Activated B cell treated with CpG ODN at 0.5 μM for 24 hours (primary cell): ENCODE measurements around the gene MED13L. TPM values are rescaled to one million over a fixed set of nuclear protein-coding genes. Genes with fewer than 3 reads are reported as not detected.

ENCODE experiments used
- ATAC-seq: fragments of 200-7000 bp; cut with Tn5 transposase; one replicate; pipeline ENCODE4 v1.10.0; 2021; ENCODE audit warnings: low read depth, mild to moderate bottlenecking, moderate library complexity
- CTCF ChIA-PET: fragments of 350-600 bp; sonication (Branson Sonifier 250); formaldehyde crosslinking; loops from one replicate; lab custom pipeline; 2021; ENCODE audit warnings: antibody characterized with exemption; lab: Charles Lee
- POLR2A ChIA-PET: fragments of 350-600 bp; sonication (Branson Sonifier 250); formaldehyde crosslinking; loops from one replicate; lab custom pipeline; 2021; ENCODE audit warnings: antibody characterized with exemption; lab: Charles Lee
- DNase-seq: peaks from one replicate; pipeline ENCODE4 v3.0.0; 2022
- H3K27ac Mint-ChIP-seq: one replicate; pipeline ENCODE4 v1.8.0; 2020; ENCODE audit warnings: mixed read lengths
- H3K27me3 Mint-ChIP-seq: one replicate; pipeline ENCODE4 v1.8.0; 2021; ENCODE audit warnings: mixed read lengths
- H3K36me3 Mint-ChIP-seq: one replicate; pipeline ENCODE4 v1.8.0; 2021; ENCODE audit warnings: low read depth, mixed read lengths
- H3K4me1 Mint-ChIP-seq: one replicate; pipeline ENCODE4 v1.8.0; 2021; ENCODE audit warnings: mixed read lengths
- H3K4me3 Mint-ChIP-seq: one replicate; pipeline ENCODE4 v1.8.0; 2020; ENCODE audit warnings: mild to moderate bottlenecking, mixed read lengths
- H3K9me3 Mint-ChIP-seq: one replicate; pipeline ENCODE4 v1.8.0; 2020; ENCODE audit warnings: mixed read lengths
- intact Hi-C: fragments of 100-400 bp; cut with micrococcal nuclease; formaldehyde crosslinking; loops from one replicate; pipeline ENCODE4 v1.15.1; 2024
- total RNA-seq: library from RNA; stranded (reverse); gene quantifications from 2 replicates; pipeline ENCODE4 v1.2.3, GENCODE V29; 2022
- TF ChIP-seq, protein P1 (sequence below): fragments of 200-600 bp; IDR thresholded peaks from one replicate; pipeline ENCODE4 v1.8.0; 2022; ENCODE audit warnings: antibody characterized with exemption, mild to moderate bottlenecking

Gene MED13L
- total RNA-seq, 1 donor from 2014 or later: 183 TPM

- ChIA-PET CTCF (no interaction called here), POLR2A (no interaction called here)
- H3K27ac Mint-ChIP-seq: no peak overlapping the region
- peaks cover 2% of the 10 kb centered on the region for H3K4me1 Mint-ChIP-seq
- ATAC-seq: no peak
- intact Hi-C loops: no loop called here
- H3K27me3 Mint-ChIP-seq: peaks cover 41% of the 10 kb centered on the region
- no peak for DNase-seq
- no peaks in the 10 kb centered on the region for H3K36me3 Mint-ChIP-seq
- H3K9me3 Mint-ChIP-seq: no peaks in the 10 kb centered on the region
- TF ChIP-seq, protein P1, sequence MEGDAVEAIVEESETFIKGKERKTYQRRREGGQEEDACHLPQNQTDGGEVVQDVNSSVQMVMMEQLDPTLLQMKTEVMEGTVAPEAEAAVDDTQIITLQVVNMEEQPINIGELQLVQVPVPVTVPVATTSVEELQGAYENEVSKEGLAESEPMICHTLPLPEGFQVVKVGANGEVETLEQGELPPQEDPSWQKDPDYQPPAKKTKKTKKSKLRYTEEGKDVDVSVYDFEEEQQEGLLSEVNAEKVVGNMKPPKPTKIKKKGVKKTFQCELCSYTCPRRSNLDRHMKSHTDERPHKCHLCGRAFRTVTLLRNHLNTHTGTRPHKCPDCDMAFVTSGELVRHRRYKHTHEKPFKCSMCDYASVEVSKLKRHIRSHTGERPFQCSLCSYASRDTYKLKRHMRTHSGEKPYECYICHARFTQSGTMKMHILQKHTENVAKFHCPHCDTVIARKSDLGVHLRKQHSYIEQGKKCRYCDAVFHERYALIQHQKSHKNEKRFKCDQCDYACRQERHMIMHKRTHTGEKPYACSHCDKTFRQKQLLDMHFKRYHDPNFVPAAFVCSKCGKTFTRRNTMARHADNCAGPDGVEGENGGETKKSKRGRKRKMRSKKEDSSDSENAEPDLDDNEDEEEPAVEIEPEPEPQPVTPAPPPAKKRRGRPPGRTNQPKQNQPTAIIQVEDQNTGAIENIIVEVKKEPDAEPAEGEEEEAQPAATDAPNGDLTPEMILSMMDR: no peak
- H3K4me3 Mint-ChIP-seq: no peak overlapping the region
These were observed 363.4 kb downstream of the MED13L start for GRCh38 chr12:115914122-115914521.

DNA sequence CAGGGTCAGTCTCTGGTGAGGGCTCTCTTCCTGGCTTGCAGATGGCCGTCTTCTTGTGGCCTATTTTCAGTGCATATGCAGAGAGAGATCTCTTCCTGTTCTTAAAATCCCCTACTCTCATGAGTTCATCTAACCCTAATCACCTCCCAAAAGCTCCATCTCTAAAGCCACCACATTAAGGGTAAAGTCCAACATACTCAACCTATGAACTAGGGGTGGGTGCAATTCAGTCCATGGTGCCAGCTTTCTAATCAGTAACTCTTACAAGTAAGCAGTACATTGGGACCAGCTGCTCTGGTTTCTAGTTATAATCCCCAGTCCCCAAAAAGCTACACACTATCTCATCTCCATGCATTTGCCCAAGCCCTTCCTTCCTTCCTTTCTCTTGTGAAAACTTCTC, 365.1 kb downstream of the MED13L start:
- H3K27me3 Mint-ChIP-seq: peaks cover 28% of the 10 kb centered on the region
- peaks cover 2% of the 10 kb centered on the region for H3K4me1 Mint-ChIP-seq
- H3K9me3 Mint-ChIP-seq: no peaks in the 10 kb centered on the region
- POLR2A ChIA-PET: no interaction called here
- TF ChIP-seq, protein P1: no peak
- H3K27ac Mint-ChIP-seq: no peak overlapping the region
- intact Hi-C loops: no loop called here
- DNase-seq: no peak
- H3K36me3 Mint-ChIP-seq: no peaks in the 10 kb centered on the region
- CTCF ChIA-PET: no interaction called here
- no peak for ATAC-seq
- no peak overlapping the region for H3K4me3 Mint-ChIP-seq

GRCh38 chr12:115911360-115911759, 366.1 kb downstream of the MED13L start:
- DNase-seq (no peak), ATAC-seq (no peak)
- H3K27me3 Mint-ChIP-seq: peaks cover 23% of the 10 kb centered on the region
- TF ChIP-seq, protein P1: no peak
- H3K9me3 Mint-ChIP-seq: no peaks in the 10 kb centered on the region
- H3K4me1 Mint-ChIP-seq: no peaks in the 10 kb centered on the region
- intact Hi-C loops: no loop called here
- no peak overlapping the region for H3K4me3 Mint-ChIP-seq
- CTCF ChIA-PET: no interaction called here
- POLR2A ChIA-PET: no interaction called here
- no peaks in the 10 kb centered on the region for H3K36me3 Mint-ChIP-seq
- H3K27ac Mint-ChIP-seq: no peak overlapping the region

GRCh38 chr12:115910057-115910456, 367.4 kb downstream of the MED13L start:
- CTCF ChIA-PET: no interaction called here
- TF ChIP-seq, protein P1: no peak
- intact Hi-C loops: no loop called here
- H3K27ac Mint-ChIP-seq: no peak overlapping the region
- POLR2A ChIA-PET: no interaction called here
- H3K9me3 Mint-ChIP-seq: no peaks in the 10 kb centered on the region
- H3K27me3 Mint-ChIP-seq: peaks cover 12% of the 10 kb centered on the region
- ATAC-seq (no peak), DNase-seq (no peak)
- no peak overlapping the region for H3K4me3 Mint-ChIP-seq
- no peaks in the 10 kb centered on the region for H3K4me1 Mint-ChIP-seq
- H3K36me3 Mint-ChIP-seq: no peaks in the 10 kb centered on the region
